ENCODE measurements around the gene C1GALT1C1.
A peak's percentile ranks its signal among the peaks of the same experiment; 100 is the strongest.
"Not testable (repeated sequence)": the region's sequence is repeated elsewhere in the genome, so short reads cannot be mapped to it uniquely, and the experiment has no call there.

Gene C1GALT1C1

GRCh38 chrX:120629667-120630537, at the start of gene C1GALT1C1:
TSS of gene C1GALT1C1 (minus strand) at chrX:120630054. CDS start at chrX:120627166, 2,888 bp downstream.
- no peak for TF ChIP-seq CTCF (IDR thresholded peaks at IDR 0.05; ENCODE audit: low read depth, low read length)
- peak; percentile 77 for DNase-seq (ENCODE audit: extremely low read depth, low read depth)

- TF ChIP-seq CTCF (IDR thresholded peaks at IDR 0.05; ENCODE audit: low read depth, low read length) = no peak
- DNase-seq (ENCODE audit: extremely low read depth, low read depth) = no peak
These were observed 47.3 kb upstream of the C1GALT1C1 start for GRCh38 chrX:120677004-120677652.

GRCh38 chrX:120672841-120673530, 43.1 kb upstream of the C1GALT1C1 start:
- TF ChIP-seq CTCF (IDR thresholded peaks at IDR 0.05; ENCODE audit: low read depth, low read length) = no peak
- no peak for DNase-seq (ENCODE audit: extremely low read depth, low read depth)

- no peak for TF ChIP-seq CTCF (IDR thresholded peaks at IDR 0.05; ENCODE audit: low read depth, low read length)
- peak; percentile 41 for DNase-seq (ENCODE audit: extremely low read depth, low read depth)
These were observed 42.5 kb upstream of the C1GALT1C1 start for GRCh38 chrX:120672389-120672788.

GRCh38 chrX:120671963-120672362, 42.1 kb upstream of the C1GALT1C1 start:
- no peak for DNase-seq (ENCODE audit: extremely low read depth, low read depth)
- TF ChIP-seq CTCF (IDR thresholded peaks at IDR 0.05; ENCODE audit: low read depth, low read length) = no peak

- TF ChIP-seq CTCF (IDR thresholded peaks at IDR 0.05; ENCODE audit: low read depth, low read length) = no peak
- no peak for DNase-seq (ENCODE audit: extremely low read depth, low read depth)
These were observed 38.5 kb upstream of the C1GALT1C1 start for GRCh38 chrX:120668357-120668756.

- DNase-seq (ENCODE audit: extremely low read depth, low read depth) = not testable (repeated sequence)
These were observed 34.7 kb upstream of the C1GALT1C1 start for GRCh38 chrX:120664535-120664934.
